NCI-H2171 treated with DMSO at 0.1 percent for 48 hours (cell line): ENCODE measurements around the gene MAB21L1.

Experiments
- DNase-seq: peaks from one replicate; lab custom pipeline; 2025; lab: John Stamatoyannopoulos, UW

Gene MAB21L1

GRCh38 chr13:35479706-35480105, 3.2 kb upstream of the MAB21L1 start:
- DNase-seq: no peak

- no peak for DNase-seq
Observed at GRCh38 chr13:35479038-35479492, 2.6 kb upstream of the MAB21L1 start.

GRCh38 chr13:35478271-35479037, 2.0 kb upstream of the MAB21L1 start:
- no peak for DNase-seq

GRCh38 chr13:35477386-35477946, 977 bp upstream of the MAB21L1 start:
- no peak for DNase-seq

- DNase-seq: no peak
Observed at GRCh38 chr13:35475212-35475959, 1.1 kb downstream of the MAB21L1 start.

- no peak for DNase-seq
Observed at GRCh38 chr13:35474496-35475211, 1.8 kb downstream of the MAB21L1 start.

GRCh38 chr13:35473802-35474201, 2.7 kb downstream of the MAB21L1 start:
- no peak for DNase-seq

GRCh38 chr13:35473206-35473775, 3.2 kb downstream of the MAB21L1 start:
- no peak for DNase-seq

- no peak for DNase-seq
Observed at GRCh38 chr13:35472323-35472881, 4.1 kb downstream of the MAB21L1 start.

GRCh38 chr13:35471706-35472322, 4.7 kb downstream of the MAB21L1 start:
- DNase-seq: no peak

- DNase-seq: no peak
Observed at GRCh38 chr13:35470671-35471661, 5.5 kb downstream of the MAB21L1 start.

- no peak for DNase-seq
Observed at GRCh38 chr13:35469806-35470525, 6.5 kb downstream of the MAB21L1 start.

- DNase-seq: no peak
Observed at GRCh38 chr13:35468195-35468594, 8.3 kb downstream of the MAB21L1 start.

- no peak for DNase-seq
Observed at GRCh38 chr13:35465371-35465770, 11.1 kb downstream of the MAB21L1 start.

- no peak for DNase-seq
Observed at GRCh38 chr13:35460061-35460460, 16.4 kb downstream of the MAB21L1 start.

- no peak for DNase-seq
Observed at GRCh38 chr13:35457258-35457657, 19.2 kb downstream of the MAB21L1 start.

GRCh38 chr13:35455022-35455421, 21.5 kb downstream of the MAB21L1 start:
- DNase-seq: no peak

GRCh38 chr13:35449821-35450220, 26.7 kb downstream of the MAB21L1 start:
- no peak for DNase-seq

GRCh38 chr13:35448465-35448864, 28.0 kb downstream of the MAB21L1 start:
- DNase-seq: no peak
